Measurements from ENCODE around the gene OXA1L. TPM values are rescaled to one million over a fixed set of nuclear protein-coding genes. Genes with fewer than 3 reads are reported as not detected.

The OXA1L gene
- total RNA-seq, 2 donors from 2014 or later: 65.2 to 81.9 TPM

DNA sequence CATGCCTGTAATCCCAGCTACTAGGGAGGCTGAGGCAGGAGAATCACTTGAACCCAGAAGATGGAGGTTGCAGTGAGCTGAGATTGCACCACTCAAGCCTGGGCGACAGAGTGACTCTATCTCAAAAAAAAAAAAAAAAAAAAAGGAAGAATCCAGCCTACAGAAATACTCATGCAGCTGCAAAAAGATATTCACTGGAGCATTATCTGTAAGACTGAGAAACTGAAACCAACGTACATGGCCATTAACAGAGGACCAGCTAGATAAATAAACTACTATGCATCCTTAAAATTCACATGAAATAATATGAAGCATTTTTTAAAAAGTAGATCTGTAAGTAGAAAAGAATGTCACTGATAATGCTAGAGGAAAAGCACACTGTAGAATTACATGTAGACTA lies 45.2 kb downstream of the OXA1L start:
- no peak for DNase-seq (ENCODE audit: low spot score)
- Histone ChIP-seq H3K4me3 (no peak overlapping the region), H3K9me3 (no peaks in the 10 kb centered on the region), H3K4me1 (replicated peaks) (no peaks in the 10 kb centered on the region), H3K36me3 (no peaks in the 10 kb centered on the region), H3K27me3 (replicated peaks; ENCODE audit: insufficient read depth) (no peaks in the 10 kb centered on the region), H3K27ac (no peak overlapping the region)
- intact Hi-C loops (cut with DNase I): no loop called here
- TF ChIP-seq, protein P1, sequence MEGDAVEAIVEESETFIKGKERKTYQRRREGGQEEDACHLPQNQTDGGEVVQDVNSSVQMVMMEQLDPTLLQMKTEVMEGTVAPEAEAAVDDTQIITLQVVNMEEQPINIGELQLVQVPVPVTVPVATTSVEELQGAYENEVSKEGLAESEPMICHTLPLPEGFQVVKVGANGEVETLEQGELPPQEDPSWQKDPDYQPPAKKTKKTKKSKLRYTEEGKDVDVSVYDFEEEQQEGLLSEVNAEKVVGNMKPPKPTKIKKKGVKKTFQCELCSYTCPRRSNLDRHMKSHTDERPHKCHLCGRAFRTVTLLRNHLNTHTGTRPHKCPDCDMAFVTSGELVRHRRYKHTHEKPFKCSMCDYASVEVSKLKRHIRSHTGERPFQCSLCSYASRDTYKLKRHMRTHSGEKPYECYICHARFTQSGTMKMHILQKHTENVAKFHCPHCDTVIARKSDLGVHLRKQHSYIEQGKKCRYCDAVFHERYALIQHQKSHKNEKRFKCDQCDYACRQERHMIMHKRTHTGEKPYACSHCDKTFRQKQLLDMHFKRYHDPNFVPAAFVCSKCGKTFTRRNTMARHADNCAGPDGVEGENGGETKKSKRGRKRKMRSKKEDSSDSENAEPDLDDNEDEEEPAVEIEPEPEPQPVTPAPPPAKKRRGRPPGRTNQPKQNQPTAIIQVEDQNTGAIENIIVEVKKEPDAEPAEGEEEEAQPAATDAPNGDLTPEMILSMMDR (IDR thresholded peaks at IDR 0.05): no peak
- TF ChIP-seq POLR2AphosphoS5 (IDR thresholded peaks at IDR 0.05) (no peak), POLR2A (IDR thresholded peaks at IDR 0.05) (no peak)
- 39% methylated on average over 2 of the region's 2 CpGs for WGBS

DNA sequence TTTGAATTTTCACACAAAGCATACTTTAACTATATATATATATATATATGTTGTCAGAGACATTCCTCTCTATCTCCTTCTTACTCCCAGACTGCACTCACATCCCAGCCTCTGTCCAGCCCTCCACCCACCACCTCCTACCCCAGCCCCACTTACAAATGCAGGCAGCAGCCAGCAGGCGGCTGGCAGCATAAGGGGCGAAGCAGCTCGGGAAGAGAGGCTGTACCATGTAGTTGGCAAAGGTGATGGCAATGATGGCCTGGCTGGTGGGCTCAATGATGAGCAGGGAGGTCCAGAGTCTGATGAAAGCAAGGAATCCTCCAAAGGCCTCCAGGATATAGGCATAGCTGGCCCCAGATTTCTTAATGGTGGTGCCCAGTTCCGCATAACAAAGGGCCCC lies 46.3 kb downstream of the OXA1L start:
- DNase-seq (ENCODE audit: low spot score): no peak
- TF ChIP-seq POLR2AphosphoS5 (IDR thresholded peaks at IDR 0.05) (no peak), POLR2A (IDR thresholded peaks at IDR 0.05) (no peak)
- TF ChIP-seq, protein P1 (IDR thresholded peaks at IDR 0.05): no peak
- intact Hi-C loops (cut with DNase I): no loop called here
- no peaks in the 10 kb centered on the region for H3K36me3 ChIP-seq
- H3K4me1 ChIP-seq (replicated peaks): no peaks in the 10 kb centered on the region
- no peaks in the 10 kb centered on the region for H3K9me3 ChIP-seq
- WGBS: 83% methylated on average over 4 of the region's 4 CpGs
- no peaks in the 10 kb centered on the region for H3K27me3 ChIP-seq (replicated peaks; ENCODE audit: insufficient read depth)
- no peak overlapping the region for H3K4me3 ChIP-seq
- no peak overlapping the region for H3K27ac ChIP-seq

DNA sequence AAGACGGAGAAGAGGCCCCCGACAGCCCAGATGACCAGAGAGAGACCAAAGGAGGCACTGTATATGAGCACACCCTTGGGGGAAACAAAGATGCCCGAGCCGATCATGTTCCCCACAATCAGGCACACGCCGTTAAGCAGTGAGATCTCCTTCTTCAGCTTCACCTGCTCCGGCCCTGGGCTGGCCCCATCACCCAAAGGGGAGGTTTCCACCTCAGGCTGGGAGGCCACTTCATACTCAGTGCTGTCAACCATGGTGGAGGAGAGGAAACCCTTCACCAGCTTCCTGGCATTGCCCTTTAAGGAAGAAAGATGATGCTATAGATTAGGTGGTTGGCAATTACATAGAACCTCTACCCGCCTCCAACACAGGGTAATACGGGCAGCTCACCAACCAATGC lies 46.7 kb downstream of the OXA1L start:
- Histone ChIP-seq H3K27ac (no peak overlapping the region), H3K4me3 (no peak overlapping the region), H3K36me3 (no peaks in the 10 kb centered on the region), H3K4me1 (replicated peaks) (no peaks in the 10 kb centered on the region), H3K27me3 (replicated peaks; ENCODE audit: insufficient read depth) (no peaks in the 10 kb centered on the region), H3K9me3 (no peaks in the 10 kb centered on the region)
- WGBS: 81% methylated on average over 9 of the region's 9 CpGs
- intact Hi-C loops (cut with DNase I): no loop called here
- no peak for DNase-seq (ENCODE audit: low spot score)
- TF ChIP-seq POLR2AphosphoS5 (IDR thresholded peaks at IDR 0.05) (no peak), POLR2A (IDR thresholded peaks at IDR 0.05) (no peak)
- TF ChIP-seq, protein P1 (IDR thresholded peaks at IDR 0.05): no peak

GRCh38 chr14:22814373-22814772 lies 47.9 kb downstream of the OXA1L start:
- intact Hi-C loops (cut with DNase I): no loop called here
- Histone ChIP-seq H3K36me3 (no peaks in the 10 kb centered on the region), H3K27me3 (replicated peaks; ENCODE audit: insufficient read depth) (no peaks in the 10 kb centered on the region), H3K4me3 (no peak overlapping the region), H3K27ac (no peak overlapping the region), H3K4me1 (replicated peaks) (no peaks in the 10 kb centered on the region), H3K9me3 (no peaks in the 10 kb centered on the region)
- no peak for DNase-seq (ENCODE audit: low spot score)
- WGBS: 86% methylated on average over 7 of the region's 7 CpGs
- TF ChIP-seq, protein P1 (IDR thresholded peaks at IDR 0.05): no peak
- TF ChIP-seq POLR2AphosphoS5 (IDR thresholded peaks at IDR 0.05) (no peak), POLR2A (IDR thresholded peaks at IDR 0.05) (no peak)

GRCh38 chr14:22814941-22815713 lies 48.6 kb downstream of the OXA1L start, which contains the start of gene SLC7A7:
Gene SLC7A7, minus strand, starts transcription at chr14:22815435. Its CDS starts 2,037 bp downstream, at chr14:22813398.
- TF ChIP-seq, protein P1 (IDR thresholded peaks at IDR 0.05): no peak
- no peak for TF ChIP-seq POLR2A (IDR thresholded peaks at IDR 0.05)
- no peak for TF ChIP-seq POLR2AphosphoS5 (IDR thresholded peaks at IDR 0.05)
- no peaks in the 10 kb centered on the region for H3K27me3 ChIP-seq (replicated peaks; ENCODE audit: insufficient read depth)
- intact Hi-C loops (cut with DNase I): no loop called here
- no peak for DNase-seq (ENCODE audit: low spot score)
- no peaks in the 10 kb centered on the region for H3K36me3 ChIP-seq
- 43% methylated on average over 10 of the region's 10 CpGs for WGBS
- no peak within 1 kb of the TSS for H3K4me3 ChIP-seq
- H3K27ac ChIP-seq: no peak within 1 kb of the TSS
- no peaks in the 10 kb centered on the region for H3K9me3 ChIP-seq
- H3K4me1 ChIP-seq (replicated peaks): no peaks in the 10 kb centered on the region

Data from prostate gland (tissue), 2 donors.